ENCODE results near the gene ADARB1. TPM values are rescaled to one million over a fixed set of nuclear protein-coding genes. Genes with fewer than 3 reads are reported as not detected.

ADARB1 gene
- total and polyA plus RNA-seq, 2 experiments from 2014 or later = 9.4 to 14.0 TPM

- Histone ChIP-seq H3K27me3 (no peaks in the 10 kb centered on the region), H3K4me1 (ENCODE audit: low read depth) (peaks cover 4% of the 10 kb centered on the region), H3K4me3 (no peak overlapping the region), H3K36me3 (no peaks in the 10 kb centered on the region), H3K27ac (no peak overlapping the region), H3K9me3 (ENCODE audit: low read depth) (no peaks in the 10 kb centered on the region)
- DNase-seq (ENCODE audit: low read depth in 1 of 2, low spot score in 1 of 2) = no peak
- no peak for TF ChIP-seq CTCF (IDR thresholded peaks at IDR 0.05; ENCODE audit: low read depth, low read length)
Measured at GRCh38 chr21:45155910-45156309, 81.5 kb downstream of the ADARB1 start.

GRCh38 chr21:45156459-45156858 is 82.1 kb downstream of the ADARB1 start:
- Histone ChIP-seq H3K27me3 (no peaks in the 10 kb centered on the region), H3K9me3 (ENCODE audit: low read depth) (no peaks in the 10 kb centered on the region), H3K36me3 (no peaks in the 10 kb centered on the region), H3K4me3 (no peak overlapping the region), H3K4me1 (ENCODE audit: low read depth) (peaks cover 6% of the 10 kb centered on the region), H3K27ac (no peak overlapping the region)
- no peak for TF ChIP-seq CTCF (IDR thresholded peaks at IDR 0.05; ENCODE audit: low read depth, low read length)
- DNase-seq (ENCODE audit: low read depth in 1 of 2, low spot score in 1 of 2) = no peak

DNA sequence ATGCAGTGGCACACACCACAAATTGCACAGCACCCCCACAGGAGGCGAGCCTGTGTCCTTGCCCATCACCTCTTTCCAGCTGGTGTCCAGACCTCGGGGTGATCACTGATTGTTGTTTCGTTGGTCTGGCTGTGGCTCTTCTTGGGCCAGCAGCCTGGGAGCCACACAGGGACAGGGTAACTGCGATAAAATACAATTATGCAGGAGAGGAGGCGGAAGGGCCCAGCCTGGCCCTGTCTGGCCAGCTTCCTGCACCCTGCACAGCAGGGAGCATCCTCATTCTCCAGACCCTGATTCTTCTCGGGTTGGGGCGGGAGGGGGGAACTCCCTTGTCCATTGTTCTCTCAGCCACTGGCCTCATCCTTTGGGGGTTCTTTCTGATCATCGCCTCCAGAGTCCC is 83.6 kb downstream of the ADARB1 start:
- Histone ChIP-seq H3K36me3 (no peaks in the 10 kb centered on the region), H3K27ac (no peak overlapping the region), H3K4me1 (ENCODE audit: low read depth) (peaks cover 6% of the 10 kb centered on the region), H3K27me3 (no peaks in the 10 kb centered on the region), H3K9me3 (ENCODE audit: low read depth) (no peaks in the 10 kb centered on the region), H3K4me3 (no peak overlapping the region)
- no peak for TF ChIP-seq CTCF (IDR thresholded peaks at IDR 0.05; ENCODE audit: low read depth, low read length)
- DNase-seq (ENCODE audit: low read depth in 1 of 2, low spot score in 1 of 2) = no peak

DNA sequence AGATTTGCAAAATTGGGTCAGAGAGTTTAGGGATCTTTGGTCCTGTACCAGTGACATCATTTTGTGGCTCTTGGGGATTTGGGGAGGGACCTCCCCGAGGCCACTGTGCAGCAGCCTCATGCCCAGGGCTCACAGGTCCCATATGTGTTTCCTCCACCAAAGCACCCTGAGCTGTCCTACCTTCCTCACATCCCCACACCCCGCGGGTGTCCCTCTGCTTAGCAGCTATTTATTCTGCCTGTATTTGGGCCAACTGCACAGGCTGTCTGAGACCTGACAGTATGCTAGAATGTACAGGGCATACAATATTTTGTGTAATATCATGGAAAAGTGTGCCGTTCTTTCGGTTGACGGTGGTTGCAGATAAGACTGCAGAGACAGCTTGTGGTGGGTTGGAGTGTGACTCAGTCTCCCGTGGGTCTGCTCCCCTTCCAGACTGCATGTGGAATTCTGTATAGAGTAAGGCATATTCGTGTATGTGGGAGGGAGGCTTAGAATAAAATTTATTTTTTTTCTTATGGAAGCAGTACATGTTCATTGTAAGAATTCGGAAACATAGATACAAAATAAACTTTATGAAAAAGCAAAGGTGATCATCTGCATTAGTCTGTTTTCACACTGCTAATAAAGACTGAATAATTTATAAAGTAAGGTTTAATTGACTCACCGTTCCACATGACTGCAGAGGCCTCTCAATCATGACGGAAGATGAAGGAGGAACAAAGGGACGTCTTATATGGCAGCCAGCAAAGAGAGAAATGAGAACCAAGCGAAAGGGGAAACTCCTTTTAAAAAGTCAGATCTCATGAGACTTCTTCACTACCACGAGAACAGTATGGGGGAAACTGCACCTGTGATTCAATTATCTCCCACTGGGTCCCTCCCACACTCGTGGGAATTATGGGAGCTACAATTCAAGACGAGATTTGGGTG is 84.4 kb downstream of the ADARB1 start:
- Histone ChIP-seq H3K4me1 (ENCODE audit: low read depth) (peaks cover 8% of the 10 kb centered on the region), H3K27ac (no peak overlapping the region)
- DNase-seq (ENCODE audit: low read depth in 1 of 2, low spot score in 1 of 2) = no peak

GRCh38 chr21:45160198-45160597 is 85.8 kb downstream of the ADARB1 start:
- Histone ChIP-seq H3K4me1 (ENCODE audit: low read depth) (peaks cover 15% of the 10 kb centered on the region), H3K9me3 (ENCODE audit: low read depth) (no peaks in the 10 kb centered on the region), H3K4me3 (no peak overlapping the region), H3K36me3 (no peaks in the 10 kb centered on the region), H3K27ac (no peak overlapping the region), H3K27me3 (no peaks in the 10 kb centered on the region)
- TF ChIP-seq CTCF (IDR thresholded peaks at IDR 0.05; ENCODE audit: low read depth, low read length) = no peak
- no peak for DNase-seq (ENCODE audit: low read depth in 1 of 2, low spot score in 1 of 2)

More for the DNA sequence above, 84.4 kb downstream of the ADARB1 start:
- Histone ChIP-seq H3K27me3 (no peaks in the 10 kb centered on the region), H3K36me3 (no peaks in the 10 kb centered on the region), H3K4me3 (no peak overlapping the region), H3K9me3 (ENCODE audit: low read depth) (no peaks in the 10 kb centered on the region)
- TF ChIP-seq CTCF (IDR thresholded peaks at IDR 0.05; ENCODE audit: low read depth, low read length) = no peak

Data from cardiac muscle cell (in vitro differentiated cells and primary cell).